Measurements from ENCODE around the gene MAN1B1. TPM values are rescaled to one million over a fixed set of nuclear protein-coding genes. Genes with fewer than 3 reads are reported as not detected.

The MAN1B1 gene
- total RNA-seq (10 to 100 TPM; 57.3 to 74.2 (median 70.2) TPM), polyA plus RNA-seq (10 to 100 TPM; 36.0 to 51.2 TPM), total RNA-seq (90.1 reads per million, percentile 83 among the genes with 10 or more reads in this experiment)

DNA sequence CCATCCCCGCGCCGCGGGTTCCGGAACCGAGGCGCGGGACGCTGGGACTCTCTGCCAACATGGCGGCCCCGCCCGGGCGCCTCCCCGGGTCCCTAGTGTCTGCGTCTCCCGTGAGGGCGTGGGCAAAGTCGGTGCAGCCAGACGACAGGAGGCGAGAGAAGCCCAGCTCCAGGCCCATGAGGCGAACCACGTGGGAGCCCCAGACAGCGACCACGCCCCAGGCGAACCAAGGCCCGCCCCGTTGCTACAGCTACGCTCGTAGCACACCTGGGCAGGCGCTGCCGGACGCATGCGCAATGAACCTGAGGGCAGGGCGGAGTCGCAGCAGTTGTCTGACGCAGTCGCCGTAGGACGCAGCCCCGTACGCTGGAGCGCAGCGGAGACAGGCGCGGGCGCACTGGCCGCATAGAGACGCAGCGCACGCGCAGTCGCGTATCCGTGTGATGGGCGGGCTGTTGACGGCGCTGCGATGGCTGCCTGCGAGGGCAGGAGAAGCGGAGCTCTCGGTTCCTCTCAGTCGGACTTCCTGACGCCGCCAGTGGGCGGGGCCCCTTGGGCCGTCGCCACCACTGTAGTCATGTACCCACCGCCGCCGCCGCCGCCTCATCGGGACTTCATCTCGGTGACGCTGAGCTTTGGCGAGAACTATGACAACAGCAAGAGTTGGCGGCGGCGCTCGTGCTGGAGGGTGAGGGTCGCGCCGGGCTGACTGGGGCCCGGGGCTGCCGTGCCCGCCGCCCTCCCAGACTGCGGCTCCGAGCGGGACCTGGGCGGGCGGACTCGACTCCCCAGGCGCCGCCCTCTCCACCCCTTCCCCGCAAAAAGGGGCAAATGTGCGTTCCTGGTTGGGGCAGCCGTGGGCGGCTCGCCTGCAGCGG lies at the start of gene MAN1B1:
MAN1B1 (plus strand) TSS at position 455 of the 878 bp plus-strand sequence; CDS start at position 470, 15 bp downstream.
- peaks cover 0 to 2% (median 0%) of the 10 kb centered on the region in 11 donors for H3K9me3 Mint-ChIP-seq
- ATAC-seq (peak; percentile 92), DNase-seq (peak; percentile 96 to 100 (median 99))
- no peaks in the 10 kb centered on the region for H3K27me3 ChIP-seq (ENCODE audit: control insufficient read depth in 2 of 2, insufficient read depth in 2 of 2, low read length in 2 of 2)
- H3K4me3 Mint-ChIP-seq, result peak within 1 kb of the TSS; percentile 88 to 96 (median 92)
- POLR2A ChIA-PET, result interaction anchor here (0.6 to 4.5 kb wide), 27 partner anchors 10 to 677 kb away, joined by 3 to 70 read pairs (median 4); partner anchors contain the start of genes CYSRT1, DPP7, ENTR1 and NPDC1
- H3K36me3 Mint-ChIP-seq, result peaks cover 0 to 15% (median 5%) of the 10 kb centered on the region in 5 donors
- CTCF ChIA-PET, result interaction anchor here (1.1 to 1.5 kb wide), 7 partner anchors 9 to 150 kb away, joined by 3 to 10 read pairs (median 5); partner anchors contain the start of gene RNF224
- peak within 1 kb of the TSS; percentile 92 for H3K27ac ChIP-seq (ENCODE audit: low read depth, low read length)
- peaks cover 0 to 37% (median 0%) of the 10 kb centered on the region in 3 experiments for H3K36me3 ChIP-seq (ENCODE audit: control insufficient read depth in 2 of 3, insufficient read depth in 3 of 3, low read length in 3 of 3)
- peak within 1 kb of the TSS; percentile 92 to 98 (median 95) for H3K27ac Mint-ChIP-seq
- peaks cover 18% of the 10 kb centered on the region in 2 donors for H3K4me1 ChIP-seq (ENCODE audit: control insufficient read depth in 2 of 2, insufficient read depth in 2 of 2, low read length in 2 of 2)
- no peaks in the 10 kb centered on the region for H3K9me3 ChIP-seq (ENCODE audit: control insufficient read depth in 2 of 3, low read length in 3 of 3)
- peak within 1 kb of the TSS; percentile 73 for H3K4me3 ChIP-seq (ENCODE audit: low read length)
- intact Hi-C loops (cut with micrococcal nuclease), result loop anchor here (1.0 to 5.0 kb wide), 18 partner anchors 9 to 674 kb away; partner anchors contain the start of genes SAPCD2 (in 2 of the 2), TPRN (in 2 of the 2), TUBB4B (in 2 of the 2) and UAP1L1 (in 2 of the 2)
- no peaks in the 10 kb centered on the region for H3K27me3 Mint-ChIP-seq
- peaks cover 25 to 34% (median 30%) of the 10 kb centered on the region in 7 donors for H3K4me1 Mint-ChIP-seq

DNA sequence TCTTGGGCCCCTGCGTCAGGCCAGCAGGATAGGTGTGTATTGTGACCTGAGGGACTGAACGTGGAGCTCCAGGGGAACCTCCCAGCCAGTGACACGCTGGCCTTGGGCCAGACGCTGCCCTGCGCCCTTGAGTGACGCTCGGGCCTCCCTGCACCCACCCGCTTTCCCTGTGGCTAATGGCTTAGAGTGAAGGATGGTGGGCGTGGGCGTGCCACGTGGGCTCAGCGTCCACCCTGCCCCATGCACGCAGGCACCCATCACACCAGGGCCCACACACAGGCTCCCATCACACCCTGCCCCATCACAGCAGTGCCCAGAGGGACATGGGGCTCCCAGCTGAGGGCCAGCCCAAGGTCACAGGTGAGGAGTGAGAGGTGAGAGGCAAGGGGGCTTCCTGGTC lies 49.8 kb upstream of the MAN1B1 start:
- Mint-ChIP-seq H3K27me3 (peaks cover 0 to 4% (median 0%) of the 10 kb centered on the region in 5 donors), H3K4me3 (no peak overlapping the region), H3K36me3 (no peaks in the 10 kb centered on the region), H3K27ac (no peak overlapping the region), H3K9me3 (no peaks in the 10 kb centered on the region), H3K4me1 (peaks cover 11 to 25% (median 12%) of the 10 kb centered on the region in 7 donors)
- no peak overlapping the region for H3K4me3 ChIP-seq (ENCODE audit: low read length)
- no peaks in the 10 kb centered on the region for H3K36me3 ChIP-seq (ENCODE audit: control insufficient read depth in 2 of 3, insufficient read depth in 3 of 3, low read length in 3 of 3)
- H3K27me3 ChIP-seq (ENCODE audit: control insufficient read depth in 2 of 2, insufficient read depth in 2 of 2, low read length in 2 of 2), result no peaks in the 10 kb centered on the region
- POLR2A ChIA-PET, result interaction anchor here (0.5 kb wide), 1 partner anchor 20 kb away, joined by 4 read pairs; no protein-coding TSS in a partner anchor
- CTCF ChIA-PET, result interaction anchor here (1.1 to 3.5 kb wide), 2 partner anchors 10 to 249 kb away, joined by 4 to 49 read pairs; partner anchors contain the start of gene TMEM141
- H3K27ac ChIP-seq (ENCODE audit: low read depth, low read length), result no peak overlapping the region
- intact Hi-C loops (cut with micrococcal nuclease), result no loop called here
- no peaks in the 10 kb centered on the region for H3K9me3 ChIP-seq (ENCODE audit: control insufficient read depth in 2 of 3, low read length in 3 of 3)
- ATAC-seq (no peak), DNase-seq (no peak)
- H3K4me1 ChIP-seq (ENCODE audit: control insufficient read depth in 2 of 2, insufficient read depth in 2 of 2, low read length in 2 of 2), result peaks cover 17 to 22% of the 10 kb centered on the region in 2 donors

DNA sequence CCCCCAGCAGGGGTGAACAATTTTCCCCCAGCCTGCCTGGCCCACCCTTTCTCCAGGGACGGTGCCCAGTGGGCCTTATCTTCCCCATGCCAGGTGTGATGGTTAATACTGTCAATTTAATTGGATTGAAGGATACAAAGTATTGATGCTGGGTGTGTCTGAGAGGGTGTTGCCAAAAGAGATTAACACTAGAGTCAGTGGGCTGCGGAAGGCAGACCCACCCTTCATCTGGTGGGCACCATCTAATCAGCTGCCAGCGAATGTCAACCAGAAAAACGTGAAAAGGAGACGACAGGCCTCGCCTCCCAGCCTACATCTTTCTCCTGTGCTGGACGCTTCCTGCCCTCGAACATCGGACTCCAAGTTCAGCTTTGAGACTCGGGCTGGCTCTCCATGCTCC lies 49.3 kb upstream of the MAN1B1 start:
- Histone ChIP-seq H3K4me1 (ENCODE audit: control insufficient read depth in 2 of 2, insufficient read depth in 2 of 2, low read length in 2 of 2) (peaks cover 13 to 20% of the 10 kb centered on the region in 2 donors), H3K9me3 (ENCODE audit: control insufficient read depth in 2 of 3, low read length in 3 of 3) (no peaks in the 10 kb centered on the region), H3K27me3 (ENCODE audit: control insufficient read depth in 2 of 2, insufficient read depth in 2 of 2, low read length in 2 of 2) (no peaks in the 10 kb centered on the region), H3K4me3 (ENCODE audit: low read length) (no peak overlapping the region), H3K27ac (ENCODE audit: low read depth, low read length) (no peak overlapping the region), H3K36me3 (ENCODE audit: control insufficient read depth in 2 of 3, insufficient read depth in 3 of 3, low read length in 3 of 3) (no peaks in the 10 kb centered on the region)
- peaks cover 0 to 4% (median 0%) of the 10 kb centered on the region in 5 donors for H3K27me3 Mint-ChIP-seq
- no peaks in the 10 kb centered on the region for H3K36me3 Mint-ChIP-seq
- H3K27ac Mint-ChIP-seq, result no peak overlapping the region
- DNase-seq (no peak), ATAC-seq (no peak)
- no peaks in the 10 kb centered on the region for H3K9me3 Mint-ChIP-seq
- ChIA-PET POLR2A (interaction anchor here (0.5 to 0.6 kb wide), 2 partner anchors 10 to 19 kb away, joined by 3 to 4 read pairs; no protein-coding TSS in a partner anchor), CTCF (no interaction called here)
- H3K4me1 Mint-ChIP-seq, result peaks cover 11 to 23% (median 12%) of the 10 kb centered on the region in 7 donors
- no peak overlapping the region for H3K4me3 Mint-ChIP-seq
- intact Hi-C loops (cut with micrococcal nuclease), result no loop called here

DNA sequence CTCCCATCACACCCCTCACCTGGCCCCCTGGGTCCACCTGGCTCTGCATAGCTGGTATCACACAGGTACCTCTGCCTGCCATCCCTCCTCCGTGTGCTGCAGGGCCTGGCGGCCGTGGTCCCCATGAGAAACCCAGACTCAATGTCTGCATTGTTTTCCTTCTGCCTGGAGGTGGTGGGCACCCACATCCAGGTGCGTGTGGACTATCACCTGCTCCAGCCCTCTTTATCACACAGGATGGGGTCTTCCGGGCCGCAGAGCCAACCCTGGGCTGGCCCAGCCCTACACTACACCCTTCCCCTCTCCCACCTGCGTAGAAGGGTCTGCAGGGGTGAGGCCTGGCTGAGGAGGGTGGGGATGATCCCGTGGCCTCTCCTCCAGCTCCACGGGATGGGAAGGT lies 47.9 kb upstream of the MAN1B1 start:
- Histone ChIP-seq H3K36me3 (ENCODE audit: control insufficient read depth in 2 of 3, insufficient read depth in 3 of 3, low read length in 3 of 3) (no peaks in the 10 kb centered on the region), H3K27ac (ENCODE audit: low read depth, low read length) (no peak overlapping the region), H3K27me3 (ENCODE audit: control insufficient read depth in 2 of 2, insufficient read depth in 2 of 2, low read length in 2 of 2) (peaks cover 0 to 2% of the 10 kb centered on the region in 2 donors), H3K4me1 (ENCODE audit: control insufficient read depth in 2 of 2, insufficient read depth in 2 of 2, low read length in 2 of 2) (peaks cover 13 to 18% of the 10 kb centered on the region in 2 donors), H3K9me3 (ENCODE audit: control insufficient read depth in 2 of 3, low read length in 3 of 3) (no peaks in the 10 kb centered on the region), H3K4me3 (ENCODE audit: low read length) (no peak overlapping the region)
- CTCF ChIA-PET, result no interaction called here
- POLR2A ChIA-PET, result no interaction called here
- Mint-ChIP-seq H3K36me3 (no peaks in the 10 kb centered on the region), H3K9me3 (no peaks in the 10 kb centered on the region), H3K4me3 (no peak overlapping the region), H3K4me1 (peaks cover 9 to 12% (median 11%) of the 10 kb centered on the region in 7 donors), H3K27ac (no peak overlapping the region), H3K27me3 (peaks cover 0 to 11% (median 0%) of the 10 kb centered on the region in 5 donors)
- DNase-seq (no peak), ATAC-seq (no peak)
- intact Hi-C loops (cut with micrococcal nuclease), result no loop called here

DNA sequence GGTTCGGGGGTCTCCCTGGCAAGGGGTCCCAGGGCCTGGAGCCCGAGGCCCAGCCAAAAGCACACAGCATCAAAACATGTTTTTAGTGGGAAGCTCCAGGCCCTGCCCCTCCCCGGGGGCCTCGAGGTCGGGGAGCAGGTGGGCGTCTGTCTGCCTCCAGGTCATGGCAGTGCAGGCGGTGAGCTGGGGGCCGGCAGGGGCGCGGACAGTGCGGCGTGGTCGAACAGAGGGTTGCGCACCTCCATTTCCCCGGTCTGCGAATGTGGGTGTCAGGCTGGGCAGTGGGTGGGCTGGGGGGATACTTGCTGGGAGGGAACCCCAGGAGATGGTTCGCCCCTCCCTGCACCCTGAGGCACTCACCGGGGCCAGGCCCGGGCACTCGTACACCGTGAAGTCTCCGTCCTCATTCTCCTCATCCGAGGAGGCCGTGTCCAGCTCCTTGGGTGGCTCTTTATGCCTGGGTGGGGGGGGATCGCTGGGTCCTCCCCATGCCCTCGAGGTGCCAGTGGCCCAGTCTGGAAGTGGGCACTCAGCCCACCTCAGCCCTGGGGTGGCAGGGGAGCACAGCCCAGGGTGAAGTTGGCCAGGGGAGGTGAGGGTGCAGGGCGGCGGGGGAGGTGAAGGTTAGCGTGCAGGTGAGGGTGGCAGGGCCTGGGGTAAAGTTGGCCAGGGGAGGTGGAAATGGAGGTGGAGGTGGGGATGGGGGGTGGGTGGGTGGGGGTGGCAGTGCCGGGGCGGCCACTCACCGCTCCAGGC lies 47.0 kb upstream of the MAN1B1 start:
- H3K4me1 Mint-ChIP-seq, result peaks cover 6 to 11% (median 8%) of the 10 kb centered on the region in 7 donors
- H3K36me3 ChIP-seq (ENCODE audit: control insufficient read depth in 2 of 3, insufficient read depth in 3 of 3, low read length in 3 of 3), result no peaks in the 10 kb centered on the region
- intact Hi-C loops (cut with micrococcal nuclease), result no loop called here
- DNase-seq, result no peak
- H3K27ac ChIP-seq (ENCODE audit: low read depth, low read length), result no peak overlapping the region
- H3K27me3 Mint-ChIP-seq, result peaks cover 2 to 14% (median 6%) of the 10 kb centered on the region in 5 donors
- ATAC-seq, result no peak
- no peaks in the 10 kb centered on the region for H3K9me3 ChIP-seq (ENCODE audit: control insufficient read depth in 2 of 3, low read length in 3 of 3)
- no peaks in the 10 kb centered on the region for H3K9me3 Mint-ChIP-seq
- peaks cover 0 to 8% of the 10 kb centered on the region in 2 donors for H3K27me3 ChIP-seq (ENCODE audit: control insufficient read depth in 2 of 2, insufficient read depth in 2 of 2, low read length in 2 of 2)
- no peak overlapping the region for H3K4me3 Mint-ChIP-seq
- no peaks in the 10 kb centered on the region for H3K36me3 Mint-ChIP-seq
- peaks cover 15 to 16% of the 10 kb centered on the region in 2 donors for H3K4me1 ChIP-seq (ENCODE audit: control insufficient read depth in 2 of 2, insufficient read depth in 2 of 2, low read length in 2 of 2)
- H3K4me3 ChIP-seq (ENCODE audit: low read length), result no peak overlapping the region
- no peak overlapping the region for H3K27ac Mint-ChIP-seq
- ChIA-PET POLR2A (no interaction called here), CTCF (interaction anchor here (0.6 kb wide), 1 partner anchor 198 kb away, joined by 4 read pairs; no protein-coding TSS in a partner anchor)

DNA sequence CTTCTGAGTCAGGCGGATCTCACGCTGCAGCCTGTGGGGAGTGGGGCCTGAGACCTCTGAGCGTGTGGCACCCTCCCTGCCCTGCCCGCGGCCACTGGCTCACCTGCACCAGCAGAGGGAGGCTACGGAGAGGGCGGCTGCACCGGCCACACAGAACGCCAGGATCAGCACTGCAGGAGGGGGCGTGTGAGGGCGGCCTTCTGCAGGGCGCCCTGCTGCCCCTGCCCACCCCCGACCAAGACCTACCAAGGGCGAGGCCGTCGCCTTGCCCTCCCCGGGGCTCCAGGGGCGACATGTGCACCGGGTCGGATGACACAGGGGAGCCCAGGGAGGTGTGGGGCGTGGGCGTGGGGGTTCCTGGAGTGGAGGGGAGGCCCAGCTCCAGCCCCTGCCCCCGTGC lies 46.2 kb upstream of the MAN1B1 start:
- CTCF ChIA-PET, result no interaction called here
- intact Hi-C loops (cut with micrococcal nuclease), result no loop called here

More for the DNA sequence above, 46.2 kb upstream of the MAN1B1 start:
- ATAC-seq (no peak), DNase-seq (no peak)
- POLR2A ChIA-PET, result no interaction called here
- Histone ChIP-seq H3K9me3 (ENCODE audit: control insufficient read depth in 2 of 3, low read length in 3 of 3) (no peaks in the 10 kb centered on the region), H3K36me3 (ENCODE audit: control insufficient read depth in 2 of 3, insufficient read depth in 3 of 3, low read length in 3 of 3) (no peaks in the 10 kb centered on the region), H3K4me1 (ENCODE audit: control insufficient read depth in 2 of 2, insufficient read depth in 2 of 2, low read length in 2 of 2) (peaks cover 10 to 16% of the 10 kb centered on the region in 2 donors), H3K27me3 (ENCODE audit: control insufficient read depth in 2 of 2, insufficient read depth in 2 of 2, low read length in 2 of 2) (peaks cover 0 to 8% of the 10 kb centered on the region in 2 donors), H3K27ac (ENCODE audit: low read depth, low read length) (no peak overlapping the region), H3K4me3 (ENCODE audit: low read length) (no peak overlapping the region)
- Mint-ChIP-seq H3K9me3 (no peaks in the 10 kb centered on the region), H3K27ac (no peak overlapping the region), H3K27me3 (peaks cover 5 to 19% (median 11%) of the 10 kb centered on the region in 5 donors), H3K36me3 (no peaks in the 10 kb centered on the region), H3K4me1 (peaks cover 0 to 8% (median 6%) of the 10 kb centered on the region in 7 donors), H3K4me3 (no peak overlapping the region)
